ENCODE measurements around the gene PRKN.

- TF ChIP-seq CTCF (IDR thresholded peaks at IDR 0.05) (no peak), EZH2phosphoT487 (IDR thresholded peaks at IDR 0.05) (no peak)
Measured at GRCh38 chr6:162373868-162374267, 353.7 kb downstream of the PRKN start.

Measured in neural progenitor cell (in vitro differentiated cells).